ENCODE measurements around the gene HOXD3.

The HOXD3 gene

DNA sequence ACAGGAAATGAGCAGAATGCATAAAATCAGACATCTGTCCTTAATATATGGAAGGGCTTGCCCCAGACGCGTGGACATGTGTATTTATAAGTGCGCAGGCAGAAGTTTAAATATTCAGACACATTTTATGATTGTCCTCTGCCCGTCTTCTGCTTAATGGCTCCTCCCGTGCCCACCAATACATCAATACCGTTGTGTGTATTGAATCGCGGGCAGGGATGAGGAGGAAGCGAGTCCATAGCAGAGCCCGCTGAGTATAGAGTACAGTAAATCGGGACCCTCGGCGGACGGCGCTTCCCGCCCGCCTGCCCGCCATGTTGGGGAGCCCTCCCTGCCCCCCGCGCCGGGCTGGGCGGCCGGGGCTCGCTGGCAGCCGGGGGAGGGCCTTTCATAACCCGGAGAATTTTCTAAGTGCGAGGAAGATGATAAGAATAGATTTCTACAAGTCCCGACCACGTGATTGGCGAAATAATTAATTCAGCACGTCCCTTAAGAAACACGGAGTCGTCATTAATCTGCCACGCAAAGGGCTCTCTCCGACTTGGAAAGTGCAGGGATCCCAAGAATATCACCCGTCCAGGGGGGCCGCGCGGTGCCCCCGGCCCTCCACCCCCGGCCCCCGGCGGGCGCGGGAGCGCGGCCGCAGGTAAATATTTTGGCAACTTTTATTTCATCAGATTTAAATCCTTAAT, at the start of gene HOXD3:
Gene HOXD3 (plus strand): TSS at position 501 of the 692 bp plus-strand sequence. CDS start 11,808 bp downstream, outside the sequence.
- Histone ChIP-seq H3K4me3 (ENCODE audit: low read length) (no peak within 1 kb of the TSS), H3K9me3 (ENCODE audit: control insufficient read depth, insufficient read depth, low read length) (no peaks in the 10 kb centered on the region; the same call in 1 of the 2 replicates), H3F3A (ENCODE audit: control insufficient read depth, insufficient read depth) (no peaks in the 10 kb centered on the region), H3K9me2 (replicated peaks; ENCODE audit: control insufficient read depth, low read length) (no peaks in the 10 kb centered on the region), H3K36me3 (ENCODE audit: control insufficient read depth, low read length) (no peaks in the 10 kb centered on the region), H4K20me1 (ENCODE audit: control insufficient read depth, insufficient read depth, low read depth, low read length) (no peaks in the 10 kb centered on the region), H3K4me1 (ENCODE audit: control insufficient read depth, low read length) (no peaks in the 10 kb centered on the region), H3K4me2 (ENCODE audit: low read length) (no peak within 1 kb of the TSS), H3K27ac (ENCODE audit: low read depth, low read length) (no peak within 1 kb of the TSS), H3K79me2 (ENCODE audit: control insufficient read depth, low read length) (no peaks in the 10 kb centered on the region), H3K27me3 (ENCODE audit: control insufficient read depth, low read length) (no peaks in the 10 kb centered on the region)
- TF ChIP-seq EZH2phosphoT487 (IDR thresholded peaks at IDR 0.05; ENCODE audit: borderline replicate concordance, low read length), result no peak
- TF ChIP-seq, protein P1, sequence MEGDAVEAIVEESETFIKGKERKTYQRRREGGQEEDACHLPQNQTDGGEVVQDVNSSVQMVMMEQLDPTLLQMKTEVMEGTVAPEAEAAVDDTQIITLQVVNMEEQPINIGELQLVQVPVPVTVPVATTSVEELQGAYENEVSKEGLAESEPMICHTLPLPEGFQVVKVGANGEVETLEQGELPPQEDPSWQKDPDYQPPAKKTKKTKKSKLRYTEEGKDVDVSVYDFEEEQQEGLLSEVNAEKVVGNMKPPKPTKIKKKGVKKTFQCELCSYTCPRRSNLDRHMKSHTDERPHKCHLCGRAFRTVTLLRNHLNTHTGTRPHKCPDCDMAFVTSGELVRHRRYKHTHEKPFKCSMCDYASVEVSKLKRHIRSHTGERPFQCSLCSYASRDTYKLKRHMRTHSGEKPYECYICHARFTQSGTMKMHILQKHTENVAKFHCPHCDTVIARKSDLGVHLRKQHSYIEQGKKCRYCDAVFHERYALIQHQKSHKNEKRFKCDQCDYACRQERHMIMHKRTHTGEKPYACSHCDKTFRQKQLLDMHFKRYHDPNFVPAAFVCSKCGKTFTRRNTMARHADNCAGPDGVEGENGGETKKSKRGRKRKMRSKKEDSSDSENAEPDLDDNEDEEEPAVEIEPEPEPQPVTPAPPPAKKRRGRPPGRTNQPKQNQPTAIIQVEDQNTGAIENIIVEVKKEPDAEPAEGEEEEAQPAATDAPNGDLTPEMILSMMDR (IDR thresholded peaks at IDR 0.05; ENCODE audit: low read depth, low read length, poor library complexity, severe bottlenecking), result no peak

- no peaks in the 10 kb centered on the region for H3K9me2 ChIP-seq (replicated peaks; ENCODE audit: control insufficient read depth, low read length)
- no peaks in the 10 kb centered on the region for H3F3A ChIP-seq (ENCODE audit: control insufficient read depth, insufficient read depth)
- no peak overlapping the region for H3K4me3 ChIP-seq (ENCODE audit: low read length)
- no peak overlapping the region for H3K4me2 ChIP-seq (ENCODE audit: low read length)
- no peaks in the 10 kb centered on the region for H3K27me3 ChIP-seq (ENCODE audit: control insufficient read depth, low read length)
- H3K4me1 ChIP-seq (ENCODE audit: control insufficient read depth, low read length), result no peaks in the 10 kb centered on the region
- no peaks in the 10 kb centered on the region for H3K9me3 ChIP-seq (ENCODE audit: control insufficient read depth, insufficient read depth, low read length)
- H3K79me2 ChIP-seq (ENCODE audit: control insufficient read depth, low read length), result no peaks in the 10 kb centered on the region
- H3K36me3 ChIP-seq (ENCODE audit: control insufficient read depth, low read length), result no peaks in the 10 kb centered on the region
- TF ChIP-seq EZH2phosphoT487 (IDR thresholded peaks at IDR 0.05; ENCODE audit: borderline replicate concordance, low read length), result no peak
- TF ChIP-seq, protein P1 (IDR thresholded peaks at IDR 0.05; ENCODE audit: low read depth, low read length, poor library complexity, severe bottlenecking), result no peak
- H3K27ac ChIP-seq (ENCODE audit: low read depth, low read length), result no peak overlapping the region
- no peaks in the 10 kb centered on the region for H4K20me1 ChIP-seq (ENCODE audit: control insufficient read depth, insufficient read depth, low read depth, low read length)
Measured at GRCh38 chr2:176107731-176108181, 49.4 kb upstream of the HOXD3 start.

DNA sequence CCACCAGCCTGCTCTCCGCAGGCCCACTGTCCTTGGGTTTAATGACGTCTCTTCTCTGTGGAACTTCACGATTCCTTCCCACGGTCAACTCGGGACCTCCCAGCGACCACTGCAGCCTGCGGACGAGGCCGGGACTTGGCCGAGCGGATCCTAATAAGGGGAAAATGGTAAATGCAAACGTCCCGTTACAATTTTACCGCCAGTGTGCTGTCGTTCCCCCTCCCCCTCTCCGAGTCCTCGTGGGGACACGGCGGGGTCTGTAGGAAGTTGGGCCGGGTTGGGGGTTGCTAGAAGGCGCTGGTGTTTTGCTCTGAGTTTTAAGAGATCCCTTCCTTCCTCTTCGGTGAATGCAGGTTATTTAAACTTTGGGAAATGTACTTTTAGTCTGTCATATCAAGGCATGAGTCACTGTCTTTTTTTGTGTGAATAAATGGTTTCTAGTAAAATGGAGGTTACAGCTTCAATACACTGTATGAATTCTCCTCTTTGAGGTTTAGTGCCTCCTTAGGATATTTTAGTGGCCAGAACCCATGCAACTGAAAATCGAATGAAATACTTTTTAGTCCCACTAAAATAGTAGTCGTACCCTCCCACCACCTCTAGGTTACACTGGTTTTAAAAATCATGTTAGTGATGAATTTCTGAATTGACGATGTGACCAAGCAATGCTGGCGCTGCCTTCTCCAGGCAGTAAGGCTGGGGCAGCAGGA, 47.8 kb upstream of the HOXD3 start:
- Histone ChIP-seq H3K4me3 (ENCODE audit: low read length) (no peak overlapping the region), H3K4me2 (ENCODE audit: low read length) (no peak overlapping the region), H3K27ac (ENCODE audit: low read depth, low read length) (no peak overlapping the region), H3K79me2 (ENCODE audit: control insufficient read depth, low read length) (no peaks in the 10 kb centered on the region), H3K4me1 (ENCODE audit: control insufficient read depth, low read length) (no peaks in the 10 kb centered on the region), H3F3A (ENCODE audit: control insufficient read depth, insufficient read depth) (no peaks in the 10 kb centered on the region), H3K27me3 (ENCODE audit: control insufficient read depth, low read length) (peaks cover 15% of the 10 kb centered on the region), H4K20me1 (ENCODE audit: control insufficient read depth, insufficient read depth, low read depth, low read length) (no peaks in the 10 kb centered on the region), H3K36me3 (ENCODE audit: control insufficient read depth, low read length) (no peaks in the 10 kb centered on the region), H3K9me3 (ENCODE audit: control insufficient read depth, insufficient read depth, low read length) (no peaks in the 10 kb centered on the region), H3K9me2 (replicated peaks; ENCODE audit: control insufficient read depth, low read length) (no peaks in the 10 kb centered on the region)
- TF ChIP-seq, protein P1 (IDR thresholded peaks at IDR 0.05; ENCODE audit: low read depth, low read length, poor library complexity, severe bottlenecking), result no peak
- no peak for TF ChIP-seq EZH2phosphoT487 (IDR thresholded peaks at IDR 0.05; ENCODE audit: borderline replicate concordance, low read length)

Measured in DOHH2 (cell line).